ENCODE measurements around the gene CTXND1. TPM values are rescaled to one million over a fixed set of nuclear protein-coding genes. Genes with fewer than 3 reads are reported as not detected.

Gene CTXND1
- total and polyA plus RNA-seq, 2 of the 13 experiments (the other 11 are each of a cell fraction or from before 2014, with no cell fraction given): 1.2 to 2.1 TPM

- 88% methylated on average over 1 of the region's 2 CpGs for WGBS (ENCODE audit: low lambda C conversion rate)
- H3K9me3 ChIP-seq (ENCODE audit: low read length): no peaks in the 10 kb centered on the region
- DNase-seq (ENCODE audit: low spot score) (no peak), FAIRE-seq (no peak), ATAC-seq (no peak)
- no peaks in the 10 kb centered on the region; a peak in 1 of 5 replicates for H3K27me3 ChIP-seq (ENCODE audit: control insufficient read depth in 1 of 2, insufficient read depth in 2 of 2, low read length in 2 of 2)
- intact Hi-C loops (cut with micrococcal nuclease; ENCODE audit: unreplicated experiment): no loop called here
- in situ Hi-C loops (cut with HindIII; ENCODE audit: extremely low pct_ligation_motif_present, low pct_unique_long_range_greater_than_20kb): no loop called here
- H3K9ac ChIP-seq (ENCODE audit: insufficient read depth, low read depth, low read length): no peak overlapping the region
- H2AFZ ChIP-seq (ENCODE audit: low read length): no peak overlapping the region
- no peak overlapping the region for H3K4me2 ChIP-seq (ENCODE audit: low read depth, low read length)
- H3K27ac ChIP-seq (ENCODE audit: extremely low read length, insufficient read depth, low read length): no peak overlapping the region
- CTCF ChIA-PET (ENCODE audit: low intra/inter-chr PET ratio, low total read pairs): no interaction called here
- H3K4me1 ChIP-seq (ENCODE audit: insufficient read depth, low read length): peaks cover 17% of the 10 kb centered on the region
- H3K36me3 ChIP-seq (replicated peaks in 1 of 2; ENCODE audit: control insufficient read depth in 1 of 2, insufficient read depth in 2 of 2, low read length in 2 of 2): peaks cover 17 to 67% of the 10 kb centered on the region in 2 experiments; a peak in 4 of 5 replicates
- H3K79me2 ChIP-seq (ENCODE audit: insufficient read depth, low read length): no peaks in the 10 kb centered on the region
- TF ChIP-seq ZNF205 (CRISPR knock-in tag; IDR thresholded peaks at IDR 0.05) (no peak), ISL2 (CRISPR knock-in tag; IDR thresholded peaks at IDR 0.05) (no peak), MBD4 (IDR thresholded peaks at IDR 0.05; ENCODE audit: borderline replicate concordance, low read length) (no peak), MAF1 (CRISPR knock-in tag; IDR thresholded peaks at IDR 0.05; ENCODE audit: borderline replicate concordance) (no peak), ATF3 (CRISPR knock-in tag; IDR thresholded peaks at IDR 0.05) (no peak), AKNA (CRISPR knock-in tag; IDR thresholded peaks at IDR 0.05; ENCODE audit: borderline replicate concordance) (no peak), HMGA1 (CRISPR knock-in tag; conservative IDR thresholded peaks at IDR 0.05) (no peak), HNF1A (IDR thresholded peaks at IDR 0.05; ENCODE audit: low read depth) (no peak), HNF1A (CRISPR knock-in tag; IDR thresholded peaks at IDR 0.05; ENCODE audit: borderline replicate concordance) (no peak), THAP9 (CRISPR knock-in tag; IDR thresholded peaks at IDR 0.05; ENCODE audit: borderline replicate concordance) (no peak), CENPT (CRISPR knock-in tag; IDR thresholded peaks at IDR 0.05; ENCODE audit: low read depth) (no peak), RELA (CRISPR knock-in tag; IDR thresholded peaks at IDR 0.05) (no peak), MTA1 (CRISPR knock-in tag; IDR thresholded peaks at IDR 0.05; ENCODE audit: borderline replicate concordance) (no peak)
- no TSS peak for BruUV-seq (replicated peaks)
- no peak overlapping the region for H3K4me3 ChIP-seq (replicated peaks in 1 of 3; ENCODE audit: insufficient read depth in 1 of 3, low read depth in 2 of 3, low read length in 3 of 3)
- POLR2A ChIA-PET: no interaction called here
- no peaks in the 10 kb centered on the region for H4K20me1 ChIP-seq (ENCODE audit: insufficient read depth, low read length)
Measured at GRCh38 chr15:80177156-80177555, 74.9 kb downstream of the CTXND1 start.

Data from HepG2 (cell line).